ENCODE data around the gene OSCP1. TPM values are rescaled to one million over a fixed set of nuclear protein-coding genes. Genes with fewer than 3 reads are reported as not detected.

Gene OSCP1
- polyA plus RNA-seq, 3 donors: 20.5 to 21.1 (median 21.1) TPM

- DNase-seq (ENCODE audit: low read depth in 3 of 3, low spot score in 2 of 3): no peak
These were observed 25.8 kb upstream of the OSCP1 start for GRCh38 chr1:36475910-36476604.

- no peak for DNase-seq (ENCODE audit: low read depth in 3 of 3, low spot score in 2 of 3)
These were observed 25.1 kb upstream of the OSCP1 start for GRCh38 chr1:36475341-36475740.

- DNase-seq (ENCODE audit: low read depth in 3 of 3, low spot score in 2 of 3): no peak
These were observed 22.4 kb upstream of the OSCP1 start for GRCh38 chr1:36472656-36473055.

- DNase-seq (ENCODE audit: low read depth in 3 of 3, low spot score in 2 of 3): no peak
These were observed 21.8 kb upstream of the OSCP1 start for GRCh38 chr1:36471830-36472641.

GRCh38 chr1:36469163-36469562 is 18.9 kb upstream of the OSCP1 start:
- no peak for DNase-seq (ENCODE audit: low read depth in 3 of 3, low spot score in 2 of 3)

- DNase-seq (ENCODE audit: low read depth in 3 of 3, low spot score in 2 of 3): no peak
These were observed 17.6 kb upstream of the OSCP1 start for GRCh38 chr1:36467700-36468455.

- DNase-seq (ENCODE audit: low read depth in 3 of 3, low spot score in 2 of 3): no peak
These were observed 16.8 kb upstream of the OSCP1 start for GRCh38 chr1:36467027-36467410.

- no peak for DNase-seq (ENCODE audit: low read depth in 3 of 3, low spot score in 2 of 3)
These were observed 16.2 kb upstream of the OSCP1 start for GRCh38 chr1:36466370-36467026.

- DNase-seq (ENCODE audit: low read depth in 3 of 3, low spot score in 2 of 3): no peak
These were observed 15.6 kb upstream of the OSCP1 start for GRCh38 chr1:36465731-36466369.

GRCh38 chr1:36464605-36465393 is 14.5 kb upstream of the OSCP1 start:
- no peak for DNase-seq (ENCODE audit: low read depth in 3 of 3, low spot score in 2 of 3)

- peak; percentile 92 to 95 (median 92) for DNase-seq (ENCODE audit: low read depth in 3 of 3, low spot score in 2 of 3)
These were observed 13.8 kb upstream of the OSCP1 start, which contains the start of gene MRPS15 for GRCh38 chr1:36463803-36464604. MRPS15 (minus strand) TSS chr1:36464384; CDS start chr1:36464275, 109 bp downstream.

GRCh38 chr1:36463463-36463802 is 13.2 kb upstream of the OSCP1 start:
- no peak for DNase-seq (ENCODE audit: low read depth in 3 of 3, low spot score in 2 of 3)

GRCh38 chr1:36458910-36459309 is 8.7 kb upstream of the OSCP1 start:
- no peak for DNase-seq (ENCODE audit: low read depth in 3 of 3, low spot score in 2 of 3)

GRCh38 chr1:36457691-36458090 is 7.4 kb upstream of the OSCP1 start:
- DNase-seq (ENCODE audit: low read depth in 3 of 3, low spot score in 2 of 3): no peak

- no peak for DNase-seq (ENCODE audit: low read depth in 3 of 3, low spot score in 2 of 3)
These were observed 6.2 kb upstream of the OSCP1 start for GRCh38 chr1:36456391-36456928.

- DNase-seq (ENCODE audit: low read depth in 3 of 3, low spot score in 2 of 3): no peak
These were observed 5.1 kb upstream of the OSCP1 start for GRCh38 chr1:36455386-36455785.

- no peak for DNase-seq (ENCODE audit: low read depth in 3 of 3, low spot score in 2 of 3)
These were observed 3.5 kb upstream of the OSCP1 start for GRCh38 chr1:36453600-36454388.

- no peak for DNase-seq (ENCODE audit: low read depth in 3 of 3, low spot score in 2 of 3)
These were observed 2.8 kb upstream of the OSCP1 start for GRCh38 chr1:36453051-36453450.
